HG02973 (cell line): ENCODE data around the gene ADARB2.

Experiments used
- ATAC-seq: cut with Tn5 transposase; IDR thresholded peaks from one replicate; pipeline ENCODE4 v1.9.1; 2021; ENCODE audit warnings: moderate library complexity; ENCODE audit not compliant: unreplicated experiment

Gene ADARB2

DNA sequence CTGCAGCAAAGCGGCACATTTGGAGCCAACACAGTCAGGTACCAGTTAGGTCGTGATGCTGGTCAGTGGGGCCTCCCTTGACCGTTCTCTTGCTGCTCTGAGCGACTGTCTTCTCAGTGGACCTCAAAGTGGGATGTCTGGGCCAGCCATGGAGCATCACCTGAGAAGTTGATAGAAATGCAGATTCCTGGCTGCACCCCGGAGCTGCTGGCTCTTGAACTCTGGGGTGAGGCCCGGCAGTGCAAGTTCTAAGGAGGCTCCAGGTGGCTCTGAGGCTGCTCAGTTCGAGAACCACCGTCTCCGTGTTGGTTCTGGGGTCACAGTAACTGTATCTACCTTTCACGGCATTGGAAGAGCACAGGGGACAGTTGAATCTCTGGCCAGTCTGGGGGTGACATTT, 533.6 kb downstream of the ADARB2 start:
- ATAC-seq = no peak

DNA sequence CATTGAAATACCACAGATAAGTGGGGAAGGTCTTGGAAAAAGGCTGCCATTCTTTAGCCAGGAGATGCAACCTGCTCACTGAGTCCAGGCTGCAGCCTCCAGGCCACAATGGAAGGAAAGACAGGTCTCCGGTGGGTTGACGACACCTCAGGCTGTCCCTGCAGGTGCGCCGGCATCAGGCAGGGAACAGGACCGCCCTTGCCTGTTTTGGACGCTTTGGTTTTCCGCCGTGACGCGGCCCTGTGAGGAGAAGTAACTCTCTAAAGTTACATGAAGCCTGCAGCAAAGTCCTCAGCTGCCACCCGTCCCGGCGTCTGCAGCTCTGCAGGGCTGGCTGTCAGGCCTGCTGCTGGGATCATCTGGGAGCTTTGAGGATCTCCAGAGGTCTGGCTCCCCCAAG, 534.1 kb downstream of the ADARB2 start:
- no peak for ATAC-seq

DNA sequence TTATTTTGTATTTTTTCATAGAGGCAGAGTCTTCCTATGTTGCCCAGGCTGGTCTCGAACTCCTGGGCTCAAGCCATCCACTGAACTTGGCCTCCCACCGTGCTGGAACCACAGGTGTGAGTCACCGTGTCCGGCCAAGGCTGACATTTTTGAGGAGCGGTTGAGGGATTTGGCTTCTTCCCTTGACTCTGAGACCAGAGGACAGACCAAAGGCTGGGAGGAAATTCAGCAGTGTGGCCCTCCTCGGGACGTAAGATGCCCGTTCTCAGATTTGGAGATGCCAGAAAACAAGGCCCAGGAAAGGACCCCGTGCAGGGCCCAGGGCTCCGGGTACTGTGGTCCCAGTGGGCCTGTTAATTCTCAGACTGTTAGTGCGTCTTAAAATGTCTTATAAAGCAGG, 535.0 kb downstream of the ADARB2 start:
- no peak for ATAC-seq

DNA sequence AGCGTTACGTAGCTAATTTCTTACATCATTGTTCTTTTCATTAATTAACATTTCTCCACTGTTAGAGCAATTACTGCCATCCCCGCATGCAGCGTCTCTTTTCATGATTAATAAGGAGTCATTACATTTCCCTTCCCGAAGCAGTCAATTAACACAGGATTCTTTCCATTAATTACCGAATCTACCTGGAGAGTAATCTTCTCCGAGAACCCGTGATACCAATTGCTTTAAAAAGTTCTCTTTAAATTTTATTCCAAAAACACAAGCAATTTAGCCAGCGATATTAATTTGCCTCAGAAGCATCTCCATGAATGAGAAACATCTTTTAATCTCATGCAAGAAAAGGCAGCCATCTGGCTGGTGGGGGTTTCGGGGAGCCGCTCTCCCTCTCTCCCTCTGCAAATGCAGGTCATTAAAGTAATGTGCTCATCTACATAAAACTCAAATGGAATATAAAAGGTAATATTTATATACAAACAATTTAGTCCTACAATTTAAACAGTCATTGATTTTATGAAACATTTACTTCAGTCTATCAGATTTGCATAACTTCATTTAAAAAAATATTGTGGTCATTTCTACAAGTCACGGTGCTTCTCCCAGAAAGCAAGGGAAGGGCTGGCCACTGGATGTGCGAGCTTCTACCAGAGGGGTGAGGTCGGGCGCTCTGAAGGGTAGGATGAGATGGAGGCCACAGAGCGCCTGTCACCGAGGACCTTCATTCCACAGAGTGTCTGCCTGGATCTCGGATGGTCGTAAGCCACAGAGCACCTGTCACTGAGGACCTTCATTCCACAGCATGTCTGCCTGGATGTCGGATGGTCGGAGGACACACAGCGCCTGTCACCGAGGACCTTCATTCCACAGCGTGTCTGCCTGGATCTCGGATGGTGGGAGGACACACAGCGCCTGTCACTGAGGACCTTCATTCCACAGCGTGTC, 536.2 kb downstream of the ADARB2 start:
- ATAC-seq = no peak

DNA sequence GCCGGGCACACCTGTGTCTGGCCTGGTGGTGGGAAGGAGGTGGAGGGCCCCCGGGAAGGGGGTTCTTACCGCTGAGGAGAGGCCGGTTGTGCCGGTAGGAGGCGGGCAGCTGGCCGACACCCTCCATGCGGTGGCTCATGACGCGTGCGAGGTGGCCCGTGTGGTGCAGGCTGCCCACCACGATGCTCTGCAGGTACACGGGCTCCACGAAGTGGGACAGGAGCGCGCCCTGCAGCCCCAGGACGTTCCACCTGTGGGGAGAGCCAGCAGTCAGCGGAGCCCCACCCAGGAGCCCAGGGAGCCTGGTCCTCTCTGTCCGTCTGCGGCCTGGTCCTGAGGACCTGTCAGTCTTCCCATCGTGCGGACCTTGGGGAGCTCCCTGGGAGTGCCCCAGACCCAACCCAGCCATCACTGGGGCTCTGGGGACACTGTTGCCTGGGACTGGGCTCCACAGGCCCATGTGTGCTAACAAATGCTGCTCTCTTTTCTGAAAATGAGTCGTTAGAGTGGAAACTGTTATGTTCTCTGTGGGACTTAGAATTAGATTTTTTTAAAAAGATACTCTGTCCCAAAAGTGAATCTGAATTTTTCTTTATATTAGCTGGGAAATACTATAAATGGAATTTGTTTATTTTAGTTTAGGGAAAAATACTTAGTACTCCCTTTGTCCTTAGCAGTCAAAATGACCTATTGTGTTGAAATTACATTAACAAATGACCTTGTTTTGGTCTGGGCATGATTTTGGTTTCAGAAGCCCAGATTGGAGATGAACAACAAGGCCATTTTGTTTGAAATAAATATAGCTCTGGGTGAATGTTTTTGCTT, 537.2 kb downstream of the ADARB2 start:
- no peak for ATAC-seq

DNA sequence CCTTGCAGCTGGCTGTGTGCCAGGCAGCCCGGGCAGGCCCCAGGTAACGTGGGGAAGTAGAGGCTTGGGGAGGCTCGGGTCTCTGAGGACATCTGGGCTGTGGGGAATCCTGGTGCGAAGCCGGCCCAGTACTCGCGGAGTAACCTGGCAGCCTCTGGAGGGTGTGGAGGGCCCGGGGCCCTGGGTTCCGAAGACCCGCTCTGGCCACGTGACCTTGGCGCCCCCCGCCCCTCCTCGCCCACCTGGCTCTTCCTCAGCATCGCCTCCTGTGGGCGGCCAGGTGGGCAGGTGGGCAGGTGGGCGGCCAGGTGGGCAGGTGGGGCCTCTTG, 538.0 kb downstream of the ADARB2 start:
- no peak for ATAC-seq

DNA sequence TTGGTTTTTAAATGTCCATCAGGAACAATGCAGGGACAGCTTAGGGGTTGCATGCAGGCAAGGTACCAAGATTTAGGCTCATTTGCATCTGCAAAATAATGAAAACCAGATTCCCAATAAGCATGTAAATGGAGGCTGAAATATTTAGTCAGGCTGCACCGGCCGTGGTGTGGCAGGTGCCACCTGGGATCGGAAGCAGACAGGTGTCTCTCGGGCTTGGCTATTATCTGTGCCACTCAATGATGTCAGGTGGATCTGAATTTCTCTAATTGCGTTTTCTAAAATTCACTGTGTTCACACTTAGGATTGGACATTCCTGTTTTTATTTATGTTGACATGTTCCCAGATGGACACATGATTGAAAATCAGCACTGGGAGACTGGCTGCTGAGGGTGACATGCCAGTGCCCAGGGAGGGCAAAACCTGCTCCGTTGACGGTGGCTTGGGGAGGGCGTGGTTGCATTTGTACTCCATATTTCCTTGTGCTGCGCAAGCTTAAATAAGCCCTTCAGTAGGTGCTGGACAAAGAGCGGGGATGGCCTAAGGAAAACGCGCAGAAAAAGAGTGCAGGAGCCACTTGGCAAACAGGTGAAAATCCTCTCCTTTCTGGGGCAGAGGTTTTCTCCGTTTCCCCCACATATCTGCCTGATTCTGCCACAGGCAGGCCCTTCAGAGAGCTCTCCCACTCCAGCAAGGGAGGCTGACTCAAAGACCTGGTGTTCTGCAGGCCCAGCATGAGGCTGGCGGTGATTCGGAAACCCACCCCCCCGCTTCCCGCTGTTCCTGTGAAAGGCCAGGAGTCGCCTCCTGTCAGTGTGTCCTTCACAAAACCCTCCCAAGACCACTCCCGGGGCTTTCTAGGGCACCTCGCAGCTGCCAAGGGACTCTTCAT, 538.6 kb downstream of the ADARB2 start:
- no peak for ATAC-seq

DNA sequence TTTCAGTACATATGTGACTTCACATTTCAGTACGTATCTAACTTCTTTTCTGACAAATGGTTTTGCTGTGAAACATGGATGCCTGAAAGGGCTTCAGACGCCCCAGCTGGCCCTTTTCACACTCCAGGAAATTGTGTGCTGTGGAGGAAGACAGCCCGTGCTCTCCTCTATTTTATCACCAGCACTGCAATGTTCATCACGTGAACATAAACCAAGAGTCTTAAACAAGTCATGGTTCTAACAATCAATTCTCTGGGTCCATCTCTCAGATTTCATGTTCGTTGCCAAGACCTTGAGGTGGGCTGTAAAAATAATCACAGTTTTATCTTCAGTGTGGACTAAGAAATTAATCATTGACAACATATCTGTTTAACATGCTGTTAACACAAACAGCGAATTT, 539.9 kb downstream of the ADARB2 start:
- ATAC-seq = no peak

DNA sequence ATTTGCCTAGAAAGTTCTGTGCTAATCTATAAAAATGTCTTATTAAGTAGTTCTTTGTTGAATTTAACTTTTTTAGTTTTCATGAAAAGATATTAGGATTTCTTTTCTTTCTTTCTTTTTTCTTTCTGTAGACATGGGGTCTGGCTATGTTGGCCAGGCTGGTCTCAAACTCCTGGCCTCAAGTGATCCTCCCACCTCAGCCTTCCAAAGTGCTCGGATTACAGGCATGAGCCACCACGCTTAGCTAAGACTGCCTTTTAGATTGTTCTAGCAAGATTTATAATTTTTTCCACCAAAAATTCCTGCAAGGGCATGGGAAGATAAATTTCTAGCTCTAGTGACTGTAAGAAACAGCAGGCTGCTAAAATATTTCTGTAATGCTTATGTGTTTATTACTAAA, 540.7 kb downstream of the ADARB2 start:
- ATAC-seq = no peak

DNA sequence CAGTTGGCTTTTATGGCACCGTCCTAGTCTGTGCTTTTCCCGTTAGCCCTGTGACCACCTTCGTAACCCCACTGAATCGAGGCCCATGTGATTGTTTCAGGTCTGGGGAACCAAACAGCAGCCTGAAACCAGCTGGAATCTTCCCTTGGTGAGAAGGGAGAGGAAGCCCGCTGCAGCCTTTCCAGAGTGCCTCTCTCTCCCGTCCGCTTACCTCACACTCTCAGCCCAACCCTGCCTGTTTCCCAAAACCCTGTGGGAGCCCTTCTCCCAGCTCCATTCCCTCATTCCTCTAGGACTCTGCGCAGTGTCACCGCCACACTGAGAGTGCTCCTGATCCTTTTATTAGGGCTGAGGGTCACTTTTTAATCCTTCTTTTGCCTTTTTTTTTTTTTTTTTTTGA, 541.5 kb downstream of the ADARB2 start:
- no peak for ATAC-seq

DNA sequence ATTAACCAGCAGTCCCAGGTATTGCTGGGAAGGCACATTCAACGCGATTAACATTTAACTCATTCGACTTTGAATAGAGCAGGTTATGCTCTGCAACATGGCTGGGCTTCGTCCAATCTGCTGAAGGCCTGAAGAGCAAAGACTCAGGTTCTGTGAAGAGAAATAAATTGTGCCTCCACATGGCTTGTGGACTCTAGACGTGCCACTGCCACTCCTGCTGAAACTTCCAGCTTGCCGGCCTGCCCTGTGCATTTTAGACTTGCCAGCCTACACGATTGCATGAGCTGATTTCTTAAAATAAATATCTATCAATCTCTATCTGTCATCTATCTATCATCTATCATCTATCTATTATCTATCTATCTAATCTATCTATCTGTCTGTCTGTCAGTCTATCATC, 543.2 kb downstream of the ADARB2 start:
- no peak for ATAC-seq

DNA sequence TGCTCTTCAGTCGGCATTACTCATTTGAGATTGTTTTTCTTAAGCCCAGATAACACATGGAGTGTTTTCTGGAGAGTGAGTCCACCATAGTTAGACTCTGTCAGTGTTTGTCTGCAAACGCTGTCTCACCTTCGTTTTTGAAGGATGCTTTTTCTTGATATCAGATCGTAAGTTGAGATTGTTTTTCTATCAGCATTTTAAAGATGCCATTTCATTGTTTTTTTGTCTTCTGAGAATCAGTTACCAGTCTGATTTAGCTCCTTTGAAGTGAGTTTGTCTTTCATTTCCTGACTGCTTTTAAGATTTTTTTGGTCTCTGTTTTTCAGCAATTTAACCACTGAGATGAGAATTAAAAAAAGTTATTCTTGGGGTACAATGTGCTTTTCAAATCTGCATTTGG, 543.8 kb downstream of the ADARB2 start:
- ATAC-seq = no peak

DNA sequence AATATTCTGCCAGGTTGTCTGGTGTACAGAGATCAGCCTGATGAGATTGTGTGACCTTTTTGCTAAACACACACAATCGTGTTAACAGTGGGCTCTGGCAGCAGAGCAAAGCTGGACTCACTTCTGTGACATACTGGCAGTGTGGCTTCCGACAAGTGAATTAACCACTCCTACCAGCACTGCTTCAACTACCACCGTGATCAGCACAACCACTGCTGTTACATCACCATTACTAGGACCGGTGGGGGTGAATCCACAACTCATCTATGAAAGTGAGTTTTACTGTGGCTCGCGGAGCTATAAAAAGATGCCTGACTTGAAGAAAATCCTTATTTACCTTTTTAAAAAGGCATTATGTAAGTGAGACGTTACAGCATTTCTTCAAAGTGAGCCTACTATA, 545.6 kb downstream of the ADARB2 start:
- no peak for ATAC-seq

DNA sequence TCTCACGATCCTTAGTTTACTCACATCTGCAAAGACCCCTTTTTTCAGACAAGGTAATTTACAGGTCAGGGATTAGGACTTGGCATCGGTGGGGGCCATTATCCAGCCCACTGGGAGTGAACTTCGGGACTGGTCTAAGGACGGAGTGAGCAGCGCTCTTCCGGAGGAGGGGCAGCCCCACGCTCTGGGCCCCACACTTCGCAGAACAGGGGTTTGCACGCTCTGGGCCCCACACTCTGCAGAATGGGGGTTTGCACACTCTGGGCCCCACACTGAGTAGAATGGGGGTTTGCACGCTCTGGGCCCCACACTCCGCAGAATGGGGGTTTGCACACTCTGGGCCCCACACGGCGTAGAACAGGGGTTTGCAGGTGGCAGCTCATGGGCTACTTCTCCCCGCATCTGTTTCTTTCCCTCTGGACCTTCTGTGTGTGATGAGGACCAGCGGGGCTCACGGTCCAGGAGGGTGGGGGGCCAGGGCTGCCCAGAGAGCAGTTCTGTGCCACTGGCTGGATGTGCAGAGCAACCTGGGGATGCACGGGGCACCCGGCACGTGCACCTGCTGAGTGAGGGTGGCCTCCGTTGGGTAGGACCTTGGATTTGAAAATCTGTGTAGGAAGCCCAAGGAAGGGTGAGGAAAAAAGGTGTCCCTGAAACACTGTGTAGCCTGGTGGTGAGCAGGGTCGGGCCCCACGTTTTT, 546.4 kb downstream of the ADARB2 start:
- ATAC-seq = no peak

DNA sequence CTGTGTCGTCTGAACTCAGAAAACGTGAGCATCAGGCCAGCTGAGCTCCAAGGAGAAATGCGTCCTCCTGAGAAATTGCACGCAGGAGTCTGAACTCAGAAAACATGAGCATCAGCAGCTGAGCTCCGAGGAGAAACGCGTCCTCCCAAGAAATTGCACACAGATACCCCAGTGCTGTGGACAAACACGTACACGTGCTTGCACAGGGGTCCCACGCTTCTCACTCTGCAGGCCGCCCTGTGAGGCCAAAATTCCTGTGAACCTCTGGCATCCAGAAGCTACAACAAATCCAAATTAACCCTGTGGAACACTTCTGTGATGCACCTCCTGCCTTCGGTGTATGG, 547.3 kb downstream of the ADARB2 start:
- no peak for ATAC-seq

DNA sequence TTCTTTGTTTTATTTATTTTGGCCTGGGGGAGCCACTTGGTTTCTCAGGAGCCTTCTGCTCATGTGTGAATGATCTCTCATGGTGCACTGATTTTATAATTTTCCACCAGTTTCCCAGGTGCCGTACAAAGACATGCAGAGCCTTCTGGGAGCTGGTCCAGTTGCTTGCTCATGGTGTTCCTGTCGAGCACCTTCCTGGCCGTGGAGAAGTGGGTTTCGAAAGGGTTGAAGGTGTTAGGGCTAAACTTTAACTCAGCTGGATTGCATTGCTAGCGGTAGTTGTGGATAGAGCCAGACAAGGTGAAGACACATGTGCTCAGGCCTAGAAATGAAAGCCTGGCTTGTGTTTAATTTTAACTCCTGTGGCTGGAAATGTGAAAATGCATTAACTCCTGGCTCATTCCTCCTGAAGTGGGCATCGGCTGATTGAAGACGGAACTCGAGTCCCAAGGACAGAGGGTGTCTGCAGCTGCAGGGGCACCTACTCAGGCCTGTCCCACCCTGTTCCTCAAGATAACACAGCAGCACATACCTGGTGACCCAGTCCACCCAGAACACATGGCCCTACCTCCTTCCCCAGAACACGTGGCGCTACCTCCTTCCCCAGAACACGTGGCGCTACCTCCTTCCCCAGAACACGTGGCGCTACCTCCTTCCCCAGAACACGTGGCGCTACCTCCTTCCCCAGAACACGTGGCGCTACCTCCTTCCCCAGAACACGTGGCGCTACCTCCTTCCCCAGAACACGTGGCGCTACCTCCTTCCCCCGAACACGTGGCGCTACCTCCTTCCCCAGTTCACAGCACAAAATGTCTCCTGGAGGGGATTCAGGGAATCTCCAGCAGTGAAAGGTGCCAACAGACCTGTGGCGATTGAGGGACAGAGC, 547.9 kb downstream of the ADARB2 start:
- ATAC-seq = no peak

DNA sequence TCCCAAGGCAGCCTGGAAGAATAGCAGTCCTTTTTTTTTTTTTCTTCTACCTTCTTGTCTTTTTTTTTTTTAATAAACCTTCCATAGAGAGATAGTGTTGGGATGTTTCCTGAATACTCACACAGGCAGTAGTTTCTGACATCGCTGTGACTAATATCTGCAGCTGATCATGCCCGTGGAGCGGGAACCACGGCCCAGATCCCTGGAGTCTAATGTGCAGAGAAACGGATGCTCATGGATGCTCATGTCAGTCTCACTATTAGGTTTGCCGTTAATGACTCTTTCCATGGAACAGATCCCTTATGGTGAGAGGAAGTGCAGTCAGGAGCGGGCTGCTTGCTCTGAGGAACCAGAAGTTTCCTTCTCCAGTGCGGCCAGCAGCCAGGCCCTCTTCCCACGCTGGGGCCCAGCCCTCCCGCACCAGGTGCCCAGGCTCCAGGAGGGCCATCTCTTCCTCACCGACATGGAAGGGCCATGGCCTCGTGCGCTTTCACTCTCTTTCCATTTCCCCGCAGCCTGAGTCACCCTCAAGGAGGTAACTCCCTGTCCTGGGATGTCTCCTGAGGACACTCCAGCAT, 548.7 kb downstream of the ADARB2 start:
- no peak for ATAC-seq

DNA sequence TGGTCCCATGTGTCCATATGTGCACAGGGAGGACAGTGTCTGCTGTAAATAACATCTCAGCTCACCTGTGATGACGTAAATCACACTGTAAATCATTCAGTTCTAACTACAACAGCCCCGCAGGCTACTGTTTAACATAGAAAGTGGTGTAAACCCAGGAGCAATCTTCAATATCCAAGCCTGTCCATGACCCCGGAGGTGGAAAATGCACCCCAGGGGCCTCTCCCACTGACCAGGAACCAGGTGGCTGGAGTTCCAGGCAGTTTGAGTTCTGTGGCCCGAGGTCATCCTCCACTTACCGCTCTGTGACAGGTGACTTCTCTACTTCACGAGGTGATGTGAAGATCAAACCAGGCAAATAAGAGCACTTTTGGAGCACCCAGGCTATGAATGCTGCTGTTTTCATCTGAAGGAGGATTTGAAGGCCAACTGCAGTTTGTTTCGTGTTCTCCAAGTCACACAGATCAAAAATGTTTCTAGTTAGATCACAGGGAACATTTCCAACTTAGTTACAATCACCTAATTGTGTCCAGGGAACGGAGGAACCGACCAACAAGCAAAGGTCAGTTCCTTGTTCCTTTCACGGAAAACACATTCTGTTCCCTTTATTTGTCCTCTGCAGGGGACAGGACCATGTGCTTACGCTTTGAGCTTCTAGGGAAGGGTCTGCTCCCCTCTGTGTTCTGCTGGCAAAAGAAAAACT, 549.3 kb downstream of the ADARB2 start:
- no peak for ATAC-seq
